GM18526 (cell line): ENCODE data around the gene MASP1.

Source experiments
- POLR2A ChIP-seq: IDR thresholded peaks from 3 replicates; pipeline ENCODE4 v1.6.1; 2011; ENCODE audit not compliant: insufficient read length; ENCODE audit errors: extremely low read depth

Gene MASP1

DNA sequence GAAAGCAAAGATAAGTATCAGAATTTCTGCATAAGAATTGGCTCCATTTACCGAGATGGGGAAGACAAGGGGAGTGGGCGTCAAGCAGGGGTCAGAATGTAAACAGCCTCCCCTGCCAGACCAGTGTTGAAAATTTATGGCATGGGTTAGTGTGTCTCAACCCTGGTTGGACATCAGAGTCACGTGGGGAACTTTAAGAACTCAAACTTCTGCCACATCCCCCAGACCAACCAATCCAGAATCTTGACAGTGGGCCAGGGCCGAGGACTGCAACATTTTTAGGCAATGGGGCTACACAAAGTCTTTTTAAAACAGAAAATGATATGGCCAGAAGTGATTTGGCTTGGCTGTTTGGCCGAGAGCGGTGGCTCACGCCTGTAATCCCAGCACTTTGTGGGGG, 14.3 kb upstream of the MASP1 start:
- TF ChIP-seq POLR2A, result no peak

DNA sequence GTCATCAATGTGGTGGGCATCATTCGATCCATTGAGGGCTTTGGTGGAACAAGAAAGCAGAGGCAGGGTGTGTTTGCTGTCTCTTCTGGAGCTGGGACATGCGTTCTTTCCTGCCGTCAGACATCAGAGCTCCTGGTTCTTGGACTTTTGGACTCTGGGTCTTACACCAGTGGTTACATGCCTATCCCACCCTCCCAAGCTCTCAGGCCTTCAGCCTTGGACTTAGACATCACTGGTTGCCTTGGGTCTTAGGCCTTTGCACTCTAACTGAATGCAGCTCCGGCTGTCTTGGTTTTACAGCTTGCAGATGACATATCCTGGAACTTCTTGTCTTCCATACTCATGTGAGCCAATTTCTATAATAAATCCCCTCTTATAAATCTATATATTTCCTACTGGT, 8.1 kb upstream of the MASP1 start:
- TF ChIP-seq POLR2A, result no peak

DNA sequence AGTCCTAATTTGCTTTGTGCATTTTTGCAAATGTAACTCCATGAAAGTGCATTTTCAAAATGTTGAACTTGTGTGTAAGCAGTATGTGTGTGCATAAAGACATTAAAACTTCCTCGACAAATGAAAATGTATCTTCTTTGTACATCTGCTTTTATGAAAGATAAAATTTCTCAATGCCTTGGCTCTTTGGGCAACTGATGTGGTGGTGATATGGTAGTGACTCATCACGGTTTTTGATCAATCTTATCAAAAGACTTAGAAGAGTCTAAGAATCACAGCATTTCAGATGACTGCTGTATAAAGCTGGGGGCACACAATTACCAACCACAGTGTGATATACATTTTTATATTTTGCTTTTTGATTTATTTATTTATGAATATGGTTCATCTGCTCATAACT, 5.4 kb upstream of the MASP1 start:
- no peak for TF ChIP-seq POLR2A

DNA sequence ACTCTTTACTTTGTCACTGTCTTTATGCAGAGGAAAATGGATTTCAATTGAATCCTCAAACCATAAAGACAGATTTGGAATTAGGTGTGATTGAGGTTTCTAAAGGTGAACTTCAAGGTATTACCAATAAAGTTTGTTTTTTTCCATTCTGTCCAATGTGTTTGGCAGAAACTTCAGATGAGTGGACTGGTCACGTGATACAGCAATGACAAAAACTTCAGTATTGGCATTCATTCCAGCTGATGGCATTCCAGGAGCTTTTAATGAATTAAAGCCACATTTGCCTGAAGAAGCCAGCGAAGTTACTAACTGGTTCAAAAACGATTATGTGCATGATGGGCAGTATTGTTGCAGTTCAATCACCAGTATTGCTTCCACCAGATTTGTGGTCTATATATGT, 4.5 kb upstream of the MASP1 start:
- TF ChIP-seq POLR2A, result no peak

DNA sequence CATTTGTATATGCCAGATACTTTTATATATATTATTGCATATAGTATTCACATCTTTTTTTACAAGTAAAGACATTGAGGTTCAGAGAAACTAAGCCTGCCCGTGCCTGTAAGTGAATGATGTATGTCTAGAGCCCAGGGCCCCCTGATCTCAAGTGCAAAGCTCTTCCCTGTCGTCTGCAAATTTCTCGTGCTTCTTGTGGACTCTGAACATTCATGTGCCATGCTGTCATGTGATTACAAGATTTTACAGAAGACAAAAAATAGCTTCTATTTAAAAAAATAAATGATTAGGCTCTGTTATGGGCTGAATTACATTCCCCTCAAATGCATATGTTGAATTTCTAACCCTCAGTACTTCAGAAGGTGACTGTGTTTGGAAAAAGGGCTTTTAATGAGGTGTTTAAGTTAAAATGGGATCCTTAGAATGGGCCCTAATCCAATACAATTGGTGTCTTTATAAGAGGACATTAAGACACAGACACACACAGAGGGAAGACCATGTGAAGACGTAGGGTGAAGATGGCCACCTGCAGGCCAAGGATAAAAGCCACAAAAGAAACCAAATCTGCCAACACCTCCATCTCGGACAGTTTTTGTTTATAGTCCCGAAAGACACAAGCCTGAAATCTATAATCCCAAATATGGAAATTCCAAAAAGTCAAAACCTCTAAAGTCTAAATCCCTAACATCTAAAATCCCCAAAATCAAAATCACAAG, 3.9 kb upstream of the MASP1 start:
- TF ChIP-seq POLR2A, result no peak

DNA sequence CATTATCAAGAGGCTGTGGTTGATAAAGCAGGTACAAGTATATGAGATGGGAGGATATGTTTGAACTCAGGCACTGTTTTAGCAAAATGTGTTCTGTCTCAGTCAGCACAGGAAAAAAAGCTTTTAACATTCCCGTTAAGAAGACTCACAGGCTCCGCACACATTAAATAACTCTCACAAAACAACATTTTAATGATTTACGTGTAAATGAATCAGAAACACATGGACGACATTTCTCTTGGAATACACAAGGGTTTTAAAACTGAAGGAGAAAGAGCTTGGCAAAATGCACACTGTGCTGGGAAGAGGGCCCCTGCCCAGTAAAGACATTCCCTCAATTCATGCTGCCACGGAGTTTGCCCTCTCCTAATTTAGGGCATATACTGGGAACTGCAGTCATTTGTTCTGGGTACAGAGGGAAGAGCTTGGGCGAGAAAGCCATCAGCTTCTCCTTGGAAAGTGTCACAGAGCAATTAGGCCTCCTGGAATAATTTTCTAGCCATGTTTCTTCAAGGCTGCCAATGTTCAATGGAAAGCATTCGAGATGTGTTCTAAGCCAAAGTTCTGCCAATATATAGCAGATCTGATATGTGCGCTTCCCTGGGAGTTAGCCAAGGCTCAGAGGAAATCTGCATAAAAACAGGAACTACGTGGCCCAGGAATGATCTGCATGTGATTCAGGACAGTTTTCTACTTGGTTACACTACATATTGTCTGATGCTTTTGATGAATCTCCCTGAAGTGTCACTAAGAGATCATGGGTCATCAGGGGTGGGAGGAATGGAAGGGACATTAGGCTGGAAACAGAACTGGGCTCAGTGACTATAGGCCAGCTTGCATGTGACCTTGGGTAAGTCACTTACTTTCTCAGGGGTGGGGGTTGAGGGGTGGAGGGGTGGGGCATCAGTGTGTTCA, 2.2 kb upstream of the MASP1 start:
- TF ChIP-seq POLR2A, result no peak

DNA sequence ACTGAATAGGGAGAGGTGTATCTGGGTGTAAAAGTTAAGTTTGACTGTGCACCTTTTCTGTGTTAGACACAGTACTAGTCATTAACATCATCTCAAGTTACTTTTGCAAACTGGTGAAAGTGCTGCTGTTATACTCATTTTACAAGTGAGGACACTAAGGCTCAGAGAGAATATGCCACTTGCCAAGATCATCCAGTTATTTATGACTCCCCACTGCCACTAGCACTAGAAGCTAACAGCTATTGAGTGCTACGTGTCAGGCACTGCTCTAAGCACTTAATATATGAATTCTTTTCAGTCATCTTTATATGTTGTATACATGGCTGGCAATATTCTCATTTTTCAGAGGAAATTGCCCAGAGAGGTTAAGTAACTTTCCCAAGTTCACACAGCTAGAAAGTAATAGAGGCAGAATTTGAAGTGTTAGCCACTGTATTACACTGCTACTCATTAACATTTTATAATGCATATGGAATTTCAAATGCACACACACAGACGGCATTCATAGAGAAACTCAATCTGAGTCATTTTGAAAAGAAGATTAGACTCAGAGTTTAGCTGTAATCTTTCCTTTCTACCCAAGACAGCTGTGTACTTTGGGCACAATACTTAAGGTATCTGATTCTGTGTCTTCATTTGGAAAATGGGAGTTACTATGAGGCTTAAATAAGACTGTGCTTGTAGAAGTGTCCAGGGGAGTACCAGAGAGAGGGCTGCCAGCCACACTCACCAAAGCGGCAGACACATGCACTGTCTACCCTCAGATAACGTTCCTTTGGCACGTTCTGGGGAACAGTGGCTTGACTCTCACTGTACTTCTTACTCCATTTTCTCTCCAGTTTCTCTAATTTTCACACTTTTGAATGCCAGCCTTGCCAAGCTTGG, 1.3 kb upstream of the MASP1 start:
- no peak for TF ChIP-seq POLR2A

DNA sequence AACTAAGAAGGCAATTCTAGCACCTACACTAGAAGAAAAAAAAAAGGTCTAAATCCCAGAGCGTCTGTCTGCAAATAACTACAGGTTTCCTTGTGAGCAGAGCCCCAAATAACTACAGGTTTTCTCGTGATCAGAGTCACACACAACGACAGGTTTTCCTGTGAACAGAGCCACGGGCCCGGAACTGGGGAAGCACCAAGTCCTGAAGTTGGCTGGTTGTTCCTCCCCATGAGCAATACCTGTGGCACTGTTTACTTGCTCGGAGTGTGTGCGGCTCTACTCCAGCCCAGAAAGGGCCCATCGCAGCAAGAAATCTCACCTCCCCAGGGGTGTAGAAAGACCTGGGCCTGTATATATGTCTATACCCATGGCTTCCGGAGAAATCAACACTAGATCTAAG, 644 bp upstream of the MASP1 start:
- TF ChIP-seq POLR2A, result no peak

DNA sequence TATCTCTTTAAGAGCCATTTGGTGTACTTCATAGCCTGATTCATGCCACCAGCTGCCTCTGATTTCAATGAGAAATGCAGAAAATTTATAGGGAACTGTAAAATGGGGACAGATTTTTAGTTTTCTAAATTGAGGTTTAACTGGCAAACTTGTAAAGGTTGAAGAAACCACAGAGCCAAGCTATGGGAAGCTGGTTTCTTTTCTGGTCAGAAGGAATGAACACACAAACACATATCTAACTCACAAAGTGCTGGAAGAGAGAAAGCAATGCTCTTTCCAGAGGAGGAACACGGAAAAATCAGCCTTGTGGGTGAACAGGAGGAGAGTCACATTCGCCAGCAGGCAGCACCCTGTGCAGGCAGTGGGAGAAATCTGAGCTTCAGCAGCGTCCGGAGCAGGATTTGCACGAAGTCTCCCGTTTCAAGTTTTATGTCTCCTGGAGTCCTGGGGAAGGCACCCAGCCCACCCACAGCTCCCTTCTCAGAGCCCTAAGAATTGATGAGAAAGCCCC, 481 bp downstream of the MASP1 start:
- TF ChIP-seq POLR2A, result no peak

DNA sequence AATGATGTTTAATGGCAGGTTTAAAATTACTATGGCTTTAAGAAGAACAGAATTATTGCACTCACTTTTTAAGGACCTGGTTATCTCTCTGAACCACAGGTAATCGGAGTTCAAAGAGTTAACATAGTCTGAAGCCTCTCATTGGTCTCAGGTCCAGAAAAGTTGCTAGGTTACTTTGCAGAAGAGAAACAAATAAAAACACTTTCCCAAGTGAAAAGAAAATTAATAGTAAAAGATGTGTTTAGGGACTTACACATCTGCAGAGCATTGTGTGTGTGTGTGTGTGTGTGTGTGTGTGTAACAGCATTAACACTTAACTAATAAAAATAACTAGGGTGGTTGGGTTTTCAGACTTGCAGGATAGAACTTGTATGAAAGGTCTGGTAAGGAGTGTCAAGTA, 1.0 kb downstream of the MASP1 start:
- no peak for TF ChIP-seq POLR2A

DNA sequence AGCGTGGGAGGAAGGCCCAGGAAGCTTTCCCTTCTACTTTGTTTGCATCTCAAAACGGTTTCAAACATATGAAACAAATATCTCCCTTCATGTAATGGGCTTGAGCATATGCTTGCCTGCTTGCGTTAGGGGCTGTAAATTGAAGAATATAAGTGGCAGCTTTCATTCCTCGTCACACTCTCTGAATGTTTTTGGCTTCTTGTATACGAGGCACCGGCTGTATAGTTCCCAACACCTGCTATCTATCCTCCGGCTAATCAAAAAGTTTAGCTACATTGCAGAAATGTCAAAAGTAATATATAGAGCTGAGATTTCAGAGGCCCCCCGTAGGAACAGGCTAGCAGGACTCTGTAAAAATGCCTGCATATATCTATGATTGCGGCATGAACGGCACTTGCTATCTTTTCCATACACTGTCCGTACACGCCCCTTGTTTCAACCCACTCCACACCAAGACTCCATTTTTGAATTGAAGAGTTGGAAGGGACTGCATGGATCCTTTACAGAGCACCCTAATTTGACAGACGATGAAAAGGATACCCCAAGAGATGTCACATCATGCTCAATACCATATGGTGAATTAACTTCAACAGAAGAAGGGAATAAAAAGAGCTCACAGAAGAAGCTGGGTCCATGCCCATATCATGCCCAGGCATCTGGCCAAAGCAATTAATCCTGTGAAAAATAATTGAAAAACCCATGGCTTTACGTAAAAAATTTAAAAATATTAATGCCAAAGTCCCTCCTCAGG, 2.5 kb downstream of the MASP1 start:
- TF ChIP-seq POLR2A, result no peak

DNA sequence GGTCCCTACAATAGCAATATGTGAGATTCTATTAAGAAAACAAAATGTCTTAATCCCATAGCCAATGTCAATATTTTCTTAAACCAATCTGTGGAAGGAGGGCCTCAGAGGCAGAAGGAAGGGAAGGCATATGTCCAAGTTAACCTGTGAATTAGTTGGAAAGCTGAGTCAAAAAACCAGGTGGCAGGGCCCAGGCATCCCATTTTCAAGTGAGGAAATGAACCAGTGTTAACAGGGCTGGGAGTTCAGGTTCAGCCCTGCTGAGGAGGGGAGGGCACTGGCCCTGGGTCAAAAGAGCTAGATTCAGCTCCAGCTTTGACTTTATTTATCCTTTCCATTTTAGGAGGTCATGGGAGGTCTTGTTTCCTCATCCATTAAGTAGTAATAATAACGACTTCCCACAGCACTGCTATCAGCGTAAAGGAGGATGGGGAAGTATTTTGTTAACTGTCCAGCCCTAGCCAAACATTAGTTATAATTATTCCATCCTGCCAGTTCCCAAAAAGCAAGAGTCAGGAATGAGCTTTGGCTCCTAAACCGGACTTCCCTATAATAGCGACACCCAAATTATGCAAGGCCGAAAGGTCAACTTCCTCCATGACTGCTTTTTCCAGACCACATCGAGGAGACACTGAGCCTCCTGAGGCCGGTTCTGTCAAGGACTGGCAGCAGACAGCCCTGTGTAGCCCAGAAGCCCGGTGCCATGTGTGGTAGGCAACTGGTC, 3.2 kb downstream of the MASP1 start:
- TF ChIP-seq POLR2A, result no peak

DNA sequence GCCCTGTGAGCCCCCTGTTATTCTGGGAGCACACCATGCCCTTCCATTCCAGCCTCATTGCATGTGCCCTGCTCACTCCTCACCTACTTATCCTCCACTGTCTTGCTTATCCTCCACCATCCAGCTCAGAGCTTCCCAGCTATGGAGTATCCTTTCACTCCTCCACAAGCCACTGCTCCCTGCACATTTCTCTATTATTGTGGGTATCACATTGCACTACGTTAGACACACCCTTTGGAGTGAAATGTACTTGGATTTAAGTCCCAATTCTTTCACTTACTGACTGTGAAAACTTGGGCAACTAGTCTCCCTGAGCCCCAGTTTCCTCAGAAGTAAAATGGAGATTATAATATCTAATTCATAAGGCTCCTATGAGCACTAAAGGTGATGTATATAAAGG, 4.3 kb downstream of the MASP1 start:
- TF ChIP-seq POLR2A, result no peak

DNA sequence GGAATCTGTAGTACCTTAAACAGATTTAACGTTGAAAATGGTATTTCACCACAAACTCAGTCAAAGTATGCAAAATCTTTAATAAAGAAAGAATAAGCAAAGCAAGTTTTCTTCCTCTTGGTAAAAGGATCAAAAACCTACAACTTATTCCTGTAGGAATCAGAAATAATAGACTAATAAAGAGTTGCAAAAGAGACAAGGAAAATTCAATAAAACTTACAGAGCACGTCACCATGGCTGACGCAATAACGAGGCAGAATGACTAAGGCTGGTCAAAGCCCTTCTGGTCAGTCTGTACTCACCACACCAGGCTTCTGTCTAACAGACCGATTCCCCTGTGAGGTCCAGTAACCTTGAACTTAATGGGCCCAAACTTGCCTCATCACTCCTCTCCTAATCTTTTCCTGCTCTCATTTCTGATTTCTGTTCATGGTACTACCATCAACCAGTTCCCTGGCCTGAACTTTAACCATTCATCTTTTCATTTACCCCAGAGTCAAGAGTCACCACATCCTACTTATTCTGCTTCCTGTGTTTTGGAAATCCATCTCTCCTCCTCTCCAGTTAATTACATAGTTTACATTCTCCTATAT, 5.0 kb downstream of the MASP1 start:
- TF ChIP-seq POLR2A, result no peak

DNA sequence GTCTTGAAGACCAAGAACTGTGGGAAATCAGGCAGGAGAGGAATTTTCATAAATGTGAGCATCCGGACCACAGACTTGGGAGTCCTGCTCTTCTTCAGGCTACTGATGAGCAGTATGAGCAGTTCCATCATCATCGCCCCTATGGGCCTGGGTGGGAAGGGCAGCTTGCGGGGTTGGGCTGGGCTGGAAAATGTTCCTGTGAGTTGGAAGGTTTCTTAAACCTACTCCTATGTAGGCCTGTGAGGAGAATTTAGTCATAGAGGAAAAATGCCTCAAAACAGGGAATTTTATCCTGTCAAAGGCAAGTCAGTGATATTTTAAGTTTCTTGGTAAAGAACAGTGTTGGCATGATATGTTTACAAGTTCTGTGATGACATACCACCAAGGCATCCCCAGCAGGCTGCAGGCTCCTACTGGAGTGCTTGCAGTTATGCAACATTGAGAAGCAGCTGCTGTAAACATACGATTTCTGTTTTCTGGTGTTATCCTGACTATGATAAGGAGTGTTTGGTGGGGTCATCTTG, 10.3 kb downstream of the MASP1 start:
- TF ChIP-seq POLR2A, result no peak
